Ureter (tissue), 1 donor: Measurements from ENCODE around the gene BAZ2B. TPM values are rescaled to one million over a fixed set of nuclear protein-coding genes. Genes with fewer than 3 reads are reported as not detected.

Experiments used
- total RNA-seq: library from RNA; stranded (reverse); gene quantifications from one replicate; pipeline ENCODE4 v1.2.4, GENCODE V29; 2023
- donor health status: DM: yes; HTN: yes; CAD: no.

The BAZ2B gene
- total RNA-seq, 1 donor from 2014 or later, result 135 TPM

Other genes with a start within 250 kb of the BAZ2B start
- gene MARCHF7, start 96.0 kb upstream of the BAZ2B start, total RNA-seq, result 108 TPM
- gene CD302, start 181.7 kb upstream of the BAZ2B start, total RNA-seq, result 25.2 TPM